A549 (cell line): ENCODE results near the gene KIZ. TPM values are rescaled to one million over a fixed set of nuclear protein-coding genes. Genes with fewer than 3 reads are reported as not detected.

Experiments
- ATAC-seq, 2 experiments: fragments of 200-7000 bp in 1 of 2; fragments of >200 bp in 1 of 2; cut with Nextera tagmentation in 1 of 2; cut with Tn5 transposase in 1 of 2; 3 replicates each; pipeline versions ENCODE4 v1.8.0 to v1.9.1; 2018 to 2020; ENCODE audit warnings: mild to moderate bottlenecking in 1 of 2, moderate library complexity in 1 of 2
- CTCF ChIA-PET: fragments of 300-600 bp; sonication (Branson Sonifier 250); formaldehyde crosslinking; extraction: SDS; loops from one replicate; lab custom pipeline; 2021; ENCODE audit warnings: antibody characterized with exemption, inconsistent platforms; lab: Yijun Ruan, JAX
- POLR2A ChIA-PET: fragments of 350-600 bp; formaldehyde crosslinking; extraction: SDS; loops from one replicate; lab custom pipeline; 2021; ENCODE audit warnings: antibody characterized with exemption, inconsistent platforms; lab: Yijun Ruan, JAX
- DNase-seq, 2 experiments: peaks; one replicate each; pipeline versions ENCODE4 v3.0.0 to v3.0.0-alpha.2; 2011 to 2016; ENCODE audit warnings: low read depth in 1 of 2, low spot score in 1 of 2
- FAIRE-seq: peaks from 2 replicates; lab custom pipeline; 2011; peaks lifted over from hg19 to GRCh38; lab: Jason Lieb, UNC
- H3K27ac ChIP-seq, 2 experiments: fragments of >200 bp; sonication (Bioruptor Twin); formaldehyde crosslinking; 3 replicates each; pipeline ENCODE4 v1.5.1; 2016 to 2017
- H3K4me1 ChIP-seq: fragments of >200 bp; sonication (Bioruptor Twin); formaldehyde crosslinking; 3 replicates; pipeline ENCODE4 v1.6.1; 2016
- H3K4me2 ChIP-seq: fragments of >200 bp; sonication (Bioruptor Twin); formaldehyde crosslinking; 3 replicates; pipeline ENCODE4 v1.6.1; 2016
- H3K4me3 ChIP-seq: fragments of >200 bp; sonication (Bioruptor Twin); formaldehyde crosslinking; 3 replicates; pipeline ENCODE4 v1.5.1; 2016
- H3K9me3 ChIP-seq: fragments of >200 bp; sonication (Bioruptor Twin); formaldehyde crosslinking; 3 replicates; pipeline ENCODE4 v1.6.1; 2016
- CBX8 ChIP-seq: fragments of 200-600 bp; sonication (generic); IDR thresholded peaks from 2 replicates; pipeline ENCODE4 v1.6.1; 2016
- EHMT2 ChIP-seq: fragments of 200-600 bp; sonication (generic); IDR thresholded peaks from 2 replicates; pipeline ENCODE4 v1.6.1; 2016; ENCODE audit warnings: antibody characterized with exemption, low read depth, mild to moderate bottlenecking, moderate library complexity
- FOSL2 ChIP-seq, 2 experiments: fragments of 450-650 bp in 1 of 2; fragments of >200 bp in 1 of 2; sonication (Bioruptor Twin) in 1 of 2; formaldehyde crosslinking; IDR thresholded peaks; 2 replicates each; pipeline versions ENCODE4 v1.5.0 to v1.6.1; 2016 to 2020; ENCODE audit warnings: mild to moderate bottlenecking in 1 of 2, moderate library complexity in 1 of 2
- GATA3 ChIP-seq: IDR thresholded peaks from 2 replicates; pipeline ENCODE4 v1.6.1; 2012; ENCODE audit warnings: borderline replicate concordance
- JUN ChIP-seq, 2 experiments: fragments of >200 bp; sonication (Bioruptor Twin); formaldehyde crosslinking; IDR thresholded peaks; 2 replicates in 1 of 2; 3 replicates in 1 of 2; pipeline ENCODE4 v1.6.1; 2016 to 2017
- KDM1A ChIP-seq: fragments of 200-600 bp; sonication (generic); IDR thresholded peaks from 2 replicates; pipeline ENCODE4 v1.6.1; 2016; ENCODE audit warnings: low read depth, mild to moderate bottlenecking
- KDM5A ChIP-seq: fragments of 200-600 bp; sonication (generic); IDR thresholded peaks from 2 replicates; pipeline ENCODE4 v1.6.1; 2016; ENCODE audit warnings: antibody characterized with exemption, mild to moderate bottlenecking
- MAFK ChIP-seq: fragments of 450-650 bp; IDR thresholded peaks from 2 replicates; pipeline ENCODE4 v1.6.1; 2014; ENCODE audit not compliant: partially characterized antibody
- NPAS2 ChIP-seq: fragments of 250-450 bp; sonication (Bioruptor Pico); IDR thresholded peaks from 2 replicates; pipeline ENCODE4 v1.8.0; 2022; ENCODE audit warnings: mild to moderate bottlenecking, moderate library complexity, borderline replicate concordance
- PHF8 ChIP-seq: fragments of 200-600 bp; sonication (generic); IDR thresholded peaks from 2 replicates; pipeline ENCODE4 v1.6.1; 2016; ENCODE audit warnings: low read depth, mild to moderate bottlenecking, antibody characterized with exemption, moderate library complexity, borderline replicate concordance
- RFX5 ChIP-seq: fragments of 450-650 bp; IDR thresholded peaks from 2 replicates; pipeline ENCODE4 v1.7.1; 2014; ENCODE audit warnings: antibody characterized with exemption, mild to moderate bottlenecking, moderate library complexity
- SMC3 ChIP-seq: fragments of >200 bp; sonication (Bioruptor Twin); formaldehyde crosslinking; IDR thresholded peaks from 3 replicates; pipeline ENCODE4 v1.6.1; 2018; ENCODE audit warnings: inconsistent platforms
- SREBF2 ChIP-seq: fragments of 450-650 bp; IDR thresholded peaks from 2 replicates; pipeline ENCODE4 v1.6.1; 2014; ENCODE audit warnings: mild to moderate bottlenecking, moderate library complexity
- TP53 ChIP-seq: fragments of 250-450 bp; sonication (Bioruptor Pico); IDR thresholded peaks from 2 replicates; pipeline ENCODE4 v1.5.0; 2021; ENCODE audit warnings: mild to moderate bottlenecking, moderate library complexity
- ZFP36 ChIP-seq: fragments of 450-650 bp; IDR thresholded peaks from 2 replicates; pipeline ENCODE4 v1.6.1; 2014; ENCODE audit warnings: borderline replicate concordance; ENCODE audit not compliant: partially characterized antibody
- WGBS: methylation state at CpG from one replicate; pipeline ENCODE4 v1.1.6; 2017; ENCODE audit errors: missing lambda C conversion rate; 5-methylcytosine and 5-hydroxymethylcytosine counted together
- polyA plus RNA-seq, 4 experiments: library from polyadenylated mRNA; depleted of rRNA in 3 of 4; stranded (reverse); fragments of >200 nt; fragmentation: RNase III in 1 of 4; extraction: RNeasy Plus Mini Kit Qiagen cat#74134 plus additional on column Dnase treatment in 1 of 4; gene quantifications; 2 replicates in 3 of 4; 3 replicates in 1 of 4; pipeline ENCODE4 v1.2.3, GENCODE V29; 2011 to 2017
- TF ChIP-seq, protein P1 (sequence below): IDR thresholded peaks from 2 replicates; pipeline ENCODE4 v1.6.1; 2012; ENCODE audit warnings: low read depth, borderline replicate concordance
- TF ChIP-seq, protein P2 (sequence below): IDR thresholded peaks from 2 replicates; pipeline ENCODE4 v1.6.1; 2012
- TF ChIP-seq, protein P3 (sequence below): fragments of >200 bp; sonication (Bioruptor Twin); formaldehyde crosslinking; IDR thresholded peaks from 3 replicates; pipeline ENCODE4 v1.6.1; 2016
- TF ChIP-seq, protein P4 (sequence below): fragments of 150-350 bp; IDR thresholded peaks from 2 replicates; pipeline ENCODE4 v1.6.1; 2014; ENCODE audit warnings: low read depth, mild to moderate bottlenecking, low read length
- TF ChIP-seq, protein P5 (sequence below): fragments of >200 bp; sonication (Bioruptor Twin); formaldehyde crosslinking; IDR thresholded peaks from 3 replicates; pipeline ENCODE4 v1.5.1; 2016
- TF ChIP-seq, protein P6 (sequence below): fragments of >200 bp; sonication (Bioruptor Twin); formaldehyde crosslinking; IDR thresholded peaks from 2 replicates; pipeline ENCODE4 v1.6.1; 2016

The KIZ gene
- polyA plus RNA-seq, 2 of the 4 experiments (the other 2 are of a cell fraction), result 6.3 to 19.1 TPM

DNA sequence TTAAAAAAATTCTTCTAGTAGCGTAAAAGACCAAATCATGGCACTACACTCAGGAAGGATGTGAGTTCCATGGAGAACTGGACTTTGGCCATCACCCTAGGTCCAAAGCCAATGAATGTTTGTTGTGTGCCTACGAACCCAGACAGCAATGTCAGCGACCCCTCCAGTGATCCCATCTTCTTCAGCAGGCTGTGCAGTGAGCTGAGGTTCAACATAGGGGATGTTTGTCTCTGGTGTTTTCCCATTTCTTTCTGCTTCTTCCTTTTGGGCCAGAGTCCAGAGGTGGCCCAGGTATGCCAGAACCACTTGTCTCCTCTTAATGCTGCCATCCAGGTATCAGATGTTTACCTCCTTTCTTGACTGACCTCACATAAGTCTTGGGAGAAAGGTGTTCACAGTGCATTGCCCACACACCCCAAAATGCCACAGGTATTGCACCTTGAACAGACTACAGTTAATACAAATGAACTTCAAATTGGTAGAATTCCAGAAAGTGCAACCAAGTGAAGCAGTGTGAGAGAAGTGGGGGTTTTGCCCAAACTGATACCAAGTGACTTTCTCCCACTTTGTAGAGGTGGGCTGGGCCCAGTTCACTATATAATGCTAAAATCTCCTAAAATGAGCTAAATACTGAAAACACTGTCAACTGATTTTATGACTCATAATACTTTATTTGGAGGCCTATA, 14.1 kb downstream of the KIZ start:
- DNase-seq (no peak), FAIRE-seq (no peak), ATAC-seq (no peak)
- H3K27ac ChIP-seq, result no peak overlapping the region
- no peak overlapping the region for H3K4me3 ChIP-seq
- CTCF ChIA-PET, result interaction anchor here (0.8 to 1.1 kb wide), 3 partner anchors 9 to 365 kb away, joined by 3 to 4 read pairs (median 3); no protein-coding TSS in a partner anchor
- H3K9me3 ChIP-seq, result no peaks in the 10 kb centered on the region
- no peak for TF ChIP-seq FOSL2 (IDR thresholded peaks at IDR 0.05)
- TF ChIP-seq FOSL2 (CRISPR knock-in tag; IDR thresholded peaks at IDR 0.05), result 0 out of 2 replicates have a peak, but pooled peaks have one; percentile 6
- TF ChIP-seq KDM5A, result no peak
- no peak for TF ChIP-seq RFX5
- TF ChIP-seq, protein P1, sequence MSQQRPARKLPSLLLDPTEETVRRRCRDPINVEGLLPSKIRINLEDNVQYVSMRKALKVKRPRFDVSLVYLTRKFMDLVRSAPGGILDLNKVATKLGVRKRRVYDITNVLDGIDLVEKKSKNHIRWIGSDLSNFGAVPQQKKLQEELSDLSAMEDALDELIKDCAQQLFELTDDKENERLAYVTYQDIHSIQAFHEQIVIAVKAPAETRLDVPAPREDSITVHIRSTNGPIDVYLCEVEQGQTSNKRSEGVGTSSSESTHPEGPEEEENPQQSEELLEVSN, result no peak
- no peak for TF ChIP-seq PHF8
- no peak overlapping the region for H3K4me2 ChIP-seq
- no peaks in the 10 kb centered on the region for H3K4me1 ChIP-seq
- 42% methylated on average over 3 of the region's 3 CpGs for WGBS
- POLR2A ChIA-PET, result no interaction called here

DNA sequence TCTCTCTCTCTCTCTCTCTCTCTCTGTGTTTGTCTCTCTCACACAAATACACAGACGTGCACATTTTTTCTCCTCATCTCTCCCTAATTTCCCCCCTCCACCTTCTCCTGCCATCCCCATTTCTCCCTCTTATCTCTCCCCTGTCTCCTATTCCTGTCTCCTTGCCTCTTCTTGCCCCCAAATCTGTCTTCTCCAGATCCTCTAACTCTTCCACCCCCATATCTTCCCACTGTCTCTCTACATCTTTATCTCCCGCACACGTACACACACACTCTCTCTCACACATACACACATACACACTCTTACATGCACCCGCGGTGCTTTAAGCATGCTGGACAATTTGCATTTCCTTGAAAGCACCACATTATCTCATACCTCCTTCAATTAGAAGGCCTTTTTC, 15.9 kb downstream of the KIZ start:
- ATAC-seq, result no peak

More for the DNA sequence above, 15.9 kb downstream of the KIZ start:
- H3K4me3 ChIP-seq, result no peak overlapping the region
- no peak for TF ChIP-seq KDM5A
- no peak for TF ChIP-seq TP53 (CRISPR knock-in tag)
- TF ChIP-seq NPAS2 (CRISPR knock-in tag), result no peak
- no peak for TF ChIP-seq SMC3
- TF ChIP-seq EHMT2, result no peak
- TF ChIP-seq, protein P2, sequence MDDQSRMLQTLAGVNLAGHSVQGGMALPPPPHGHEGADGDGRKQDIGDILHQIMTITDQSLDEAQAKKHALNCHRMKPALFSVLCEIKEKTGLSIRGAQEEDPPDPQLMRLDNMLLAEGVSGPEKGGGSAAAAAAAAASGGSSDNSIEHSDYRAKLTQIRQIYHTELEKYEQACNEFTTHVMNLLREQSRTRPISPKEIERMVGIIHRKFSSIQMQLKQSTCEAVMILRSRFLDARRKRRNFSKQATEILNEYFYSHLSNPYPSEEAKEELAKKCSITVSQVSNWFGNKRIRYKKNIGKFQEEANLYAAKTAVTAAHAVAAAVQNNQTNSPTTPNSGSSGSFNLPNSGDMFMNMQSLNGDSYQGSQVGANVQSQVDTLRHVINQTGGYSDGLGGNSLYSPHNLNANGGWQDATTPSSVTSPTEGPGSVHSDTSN, result no peak
- TF ChIP-seq, protein P3, sequence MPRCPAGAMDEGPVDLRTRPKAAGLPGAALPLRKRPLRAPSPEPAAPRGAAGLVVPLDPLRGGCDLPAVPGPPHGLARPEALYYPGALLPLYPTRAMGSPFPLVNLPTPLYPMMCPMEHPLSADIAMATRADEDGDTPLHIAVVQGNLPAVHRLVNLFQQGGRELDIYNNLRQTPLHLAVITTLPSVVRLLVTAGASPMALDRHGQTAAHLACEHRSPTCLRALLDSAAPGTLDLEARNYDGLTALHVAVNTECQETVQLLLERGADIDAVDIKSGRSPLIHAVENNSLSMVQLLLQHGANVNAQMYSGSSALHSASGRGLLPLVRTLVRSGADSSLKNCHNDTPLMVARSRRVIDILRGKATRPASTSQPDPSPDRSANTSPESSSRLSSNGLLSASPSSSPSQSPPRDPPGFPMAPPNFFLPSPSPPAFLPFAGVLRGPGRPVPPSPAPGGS, result no peak
- TF ChIP-seq SREBF2, result no peak
- no peak for TF ChIP-seq RFX5
- TF ChIP-seq, protein P4, sequence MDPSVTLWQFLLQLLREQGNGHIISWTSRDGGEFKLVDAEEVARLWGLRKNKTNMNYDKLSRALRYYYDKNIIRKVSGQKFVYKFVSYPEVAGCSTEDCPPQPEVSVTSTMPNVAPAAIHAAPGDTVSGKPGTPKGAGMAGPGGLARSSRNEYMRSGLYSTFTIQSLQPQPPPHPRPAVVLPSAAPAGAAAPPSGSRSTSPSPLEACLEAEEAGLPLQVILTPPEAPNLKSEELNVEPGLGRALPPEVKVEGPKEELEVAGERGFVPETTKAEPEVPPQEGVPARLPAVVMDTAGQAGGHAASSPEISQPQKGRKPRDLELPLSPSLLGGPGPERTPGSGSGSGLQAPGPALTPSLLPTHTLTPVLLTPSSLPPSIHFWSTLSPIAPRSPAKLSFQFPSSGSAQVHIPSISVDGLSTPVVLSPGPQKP, result no peak
- TF ChIP-seq, protein P5, sequence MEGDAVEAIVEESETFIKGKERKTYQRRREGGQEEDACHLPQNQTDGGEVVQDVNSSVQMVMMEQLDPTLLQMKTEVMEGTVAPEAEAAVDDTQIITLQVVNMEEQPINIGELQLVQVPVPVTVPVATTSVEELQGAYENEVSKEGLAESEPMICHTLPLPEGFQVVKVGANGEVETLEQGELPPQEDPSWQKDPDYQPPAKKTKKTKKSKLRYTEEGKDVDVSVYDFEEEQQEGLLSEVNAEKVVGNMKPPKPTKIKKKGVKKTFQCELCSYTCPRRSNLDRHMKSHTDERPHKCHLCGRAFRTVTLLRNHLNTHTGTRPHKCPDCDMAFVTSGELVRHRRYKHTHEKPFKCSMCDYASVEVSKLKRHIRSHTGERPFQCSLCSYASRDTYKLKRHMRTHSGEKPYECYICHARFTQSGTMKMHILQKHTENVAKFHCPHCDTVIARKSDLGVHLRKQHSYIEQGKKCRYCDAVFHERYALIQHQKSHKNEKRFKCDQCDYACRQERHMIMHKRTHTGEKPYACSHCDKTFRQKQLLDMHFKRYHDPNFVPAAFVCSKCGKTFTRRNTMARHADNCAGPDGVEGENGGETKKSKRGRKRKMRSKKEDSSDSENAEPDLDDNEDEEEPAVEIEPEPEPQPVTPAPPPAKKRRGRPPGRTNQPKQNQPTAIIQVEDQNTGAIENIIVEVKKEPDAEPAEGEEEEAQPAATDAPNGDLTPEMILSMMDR, result no peak
- TF ChIP-seq KDM1A, result no peak
- no peak for TF ChIP-seq GATA3
- no peak for TF ChIP-seq ZFP36
- no peak for TF ChIP-seq CBX8
- no peak for TF ChIP-seq JUN (IDR thresholded peaks at IDR 0.05)
- TF ChIP-seq, protein P6, sequence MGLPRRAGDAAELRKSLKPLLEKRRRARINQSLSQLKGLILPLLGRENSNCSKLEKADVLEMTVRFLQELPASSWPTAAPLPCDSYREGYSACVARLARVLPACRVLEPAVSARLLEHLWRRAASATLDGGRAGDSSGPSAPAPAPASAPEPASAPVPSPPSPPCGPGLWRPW, result no peak
- TF ChIP-seq MAFK, result no peak
- H3K27ac ChIP-seq, result no peak overlapping the region
- ChIA-PET CTCF (no interaction called here), POLR2A (interaction anchor here (1.1 kb wide), 1 partner anchor 16 kb away, joined by 3 read pairs; the partner anchor contains the start of gene KIZ)
- peak; percentile 51 for FAIRE-seq
- 96% methylated on average over 5 of the region's 5 CpGs for WGBS
- H3K4me2 ChIP-seq, result no peak overlapping the region
- H3K9me3 ChIP-seq, result no peaks in the 10 kb centered on the region
- no peak for DNase-seq
- no peaks in the 10 kb centered on the region for H3K4me1 ChIP-seq
